Breast epithelium (tissue), 4 donors: ENCODE data around the gene SLC48A1. TPM values are rescaled to one million over a fixed set of nuclear protein-coding genes. Genes with fewer than 3 reads are reported as not detected.

ENCODE experiments used
- DNase-seq, 2 donors: peaks; one replicate each; pipeline ENCODE4 v3.0.0-alpha.2; 2019; ENCODE audit warnings: low spot score in 2 of 2
- H3K27ac ChIP-seq, 2 donors: fragments of 200-600 bp; sonication (generic) in 1 of 2; one replicate each; pipeline ENCODE4 v1.5.1; 2016 to 2019; ENCODE audit warnings: mild to moderate bottlenecking in 1 of 2
- H3K27me3 ChIP-seq, 2 donors: fragments of 200-600 bp; sonication (generic) in 1 of 2; one replicate each; pipeline versions ENCODE4 v1.5.1 to v1.6.0; 2017 to 2019; ENCODE audit warnings: control low read depth in 1 of 2, mild to moderate bottlenecking in 1 of 2
- H3K36me3 ChIP-seq: fragments of 200-600 bp; one replicate; pipeline ENCODE4 v1.5.1; 2019
- H3K4me1 ChIP-seq, 2 donors: fragments of 200-600 bp; sonication (generic); one replicate each; pipeline ENCODE4 v1.5.1; 2016 to 2019; ENCODE audit warnings: control low read depth in 1 of 2
- H3K4me3 ChIP-seq, 3 donors: fragments of 200-600 bp; sonication (generic); 1 replicate in 2 of 3; 2 replicates in 1 of 3; pipeline ENCODE4 v1.5.1; 2016 to 2019; ENCODE audit warnings: mild to moderate bottlenecking in 3 of 3, moderate library complexity in 2 of 3
- H3K9me3 ChIP-seq, 2 donors: fragments of 200-600 bp; sonication (generic) in 1 of 2; one replicate each; pipeline ENCODE4 v1.5.1; 2016 to 2019; ENCODE audit warnings: control low read depth in 1 of 2
- POLR2A ChIP-seq: fragments of 450-650 bp; IDR thresholded peaks from one replicate; pipeline ENCODE4 v1.6.1; 2016; ENCODE audit warnings: antibody characterized with exemption, mild to moderate bottlenecking, moderate library complexity
- POLR2AphosphoS5 ChIP-seq, 3 donors: sonication (generic); formaldehyde crosslinking; IDR thresholded peaks; one replicate each; pipeline ENCODE4 v1.6.1; 2017; ENCODE audit warnings: antibody characterized with exemption in 3 of 3
- intact Hi-C: fragments of 100-400 bp; cut with DNase I; formaldehyde crosslinking; loops from one replicate; pipeline ENCODE4 v1.15.1; 2023; ENCODE audit warnings: low total_unique reads
- total RNA-seq, 3 donors: library from RNA; depleted of rRNA; stranded (reverse); fragments of >200 nt; gene quantifications; one replicate each; pipeline ENCODE4 v1.1.0, GENCODE V29; 2016
- TF ChIP-seq, protein P1 (sequence below), 3 donors: fragments of 450-650 bp; IDR thresholded peaks; one replicate each; pipeline ENCODE4 v1.5.1; 2016 to 2017; ENCODE audit warnings: antibody characterized with exemption in 3 of 3, mild to moderate bottlenecking in 3 of 3, moderate library complexity in 3 of 3

The SLC48A1 gene
- total RNA-seq, 3 donors from 2014 or later = 27.5 to 51.5 (median 30.6) TPM

DNA sequence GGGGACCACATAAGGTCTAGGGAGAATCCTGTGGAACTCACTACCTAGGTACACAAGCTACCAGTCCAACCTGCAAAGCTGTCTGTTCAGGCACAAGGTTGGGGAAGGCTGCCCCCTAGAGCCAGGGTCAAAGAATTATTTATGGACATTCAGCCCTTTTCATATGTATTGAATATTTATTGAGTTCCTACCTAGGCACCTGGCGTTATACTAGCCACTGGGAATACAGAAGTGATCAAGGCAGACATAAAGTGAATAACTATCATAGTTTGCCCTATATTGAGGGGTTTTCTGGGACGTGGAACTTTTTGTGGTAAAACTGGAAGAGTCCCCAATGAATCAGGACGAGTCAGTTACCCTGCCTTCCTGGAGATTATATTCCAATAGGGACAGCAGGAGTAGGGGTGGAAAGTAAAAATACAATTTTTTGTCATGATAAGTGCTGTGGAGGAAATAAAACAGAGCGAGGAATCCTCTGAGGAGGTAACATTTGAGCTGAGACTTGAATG, 5.8 kb upstream of the SLC48A1 start:
- H3K27ac ChIP-seq = no peak overlapping the region
- H3K4me1 ChIP-seq = peaks cover 0 to 5% of the 10 kb centered on the region in 2 donors
- no peaks in the 10 kb centered on the region for H3K27me3 ChIP-seq
- no peak for DNase-seq
- H3K4me3 ChIP-seq = no peak overlapping the region
- TF ChIP-seq POLR2A = no peak
- no peak for TF ChIP-seq POLR2AphosphoS5 (IDR thresholded peaks at IDR 0.05)
- TF ChIP-seq, protein P1, sequence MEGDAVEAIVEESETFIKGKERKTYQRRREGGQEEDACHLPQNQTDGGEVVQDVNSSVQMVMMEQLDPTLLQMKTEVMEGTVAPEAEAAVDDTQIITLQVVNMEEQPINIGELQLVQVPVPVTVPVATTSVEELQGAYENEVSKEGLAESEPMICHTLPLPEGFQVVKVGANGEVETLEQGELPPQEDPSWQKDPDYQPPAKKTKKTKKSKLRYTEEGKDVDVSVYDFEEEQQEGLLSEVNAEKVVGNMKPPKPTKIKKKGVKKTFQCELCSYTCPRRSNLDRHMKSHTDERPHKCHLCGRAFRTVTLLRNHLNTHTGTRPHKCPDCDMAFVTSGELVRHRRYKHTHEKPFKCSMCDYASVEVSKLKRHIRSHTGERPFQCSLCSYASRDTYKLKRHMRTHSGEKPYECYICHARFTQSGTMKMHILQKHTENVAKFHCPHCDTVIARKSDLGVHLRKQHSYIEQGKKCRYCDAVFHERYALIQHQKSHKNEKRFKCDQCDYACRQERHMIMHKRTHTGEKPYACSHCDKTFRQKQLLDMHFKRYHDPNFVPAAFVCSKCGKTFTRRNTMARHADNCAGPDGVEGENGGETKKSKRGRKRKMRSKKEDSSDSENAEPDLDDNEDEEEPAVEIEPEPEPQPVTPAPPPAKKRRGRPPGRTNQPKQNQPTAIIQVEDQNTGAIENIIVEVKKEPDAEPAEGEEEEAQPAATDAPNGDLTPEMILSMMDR (IDR thresholded peaks at IDR 0.05) = peak; percentile 22 to 62 (median 55)
- intact Hi-C loops = no loop called here
- no peaks in the 10 kb centered on the region for H3K9me3 ChIP-seq
- H3K36me3 ChIP-seq = no peaks in the 10 kb centered on the region

DNA sequence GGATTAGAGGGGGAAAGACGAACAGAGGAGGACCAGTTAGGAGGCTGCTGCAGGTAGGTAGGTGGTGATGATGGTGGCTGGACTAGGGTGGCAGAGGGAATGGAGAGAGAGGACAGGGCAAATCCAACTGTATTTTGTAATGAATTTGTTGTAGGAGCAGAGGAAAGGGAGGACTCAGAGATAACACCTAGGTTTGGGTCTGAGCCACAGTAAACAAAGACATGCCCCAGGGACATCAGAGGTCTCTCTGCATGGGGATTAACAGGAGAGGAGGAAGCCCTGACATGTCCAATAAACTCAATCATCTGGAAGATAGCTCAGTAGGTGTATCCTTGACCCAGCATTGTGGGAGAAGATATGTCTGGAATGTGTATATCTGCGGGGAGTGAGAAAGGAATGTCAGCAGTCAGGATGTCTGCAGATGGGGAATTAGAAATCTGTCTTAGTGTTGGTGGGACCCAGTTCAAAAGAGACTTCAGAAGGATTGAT, 4.7 kb upstream of the SLC48A1 start:
- H3K4me3 ChIP-seq = no peak overlapping the region
- H3K27ac ChIP-seq = peak overlapping the region in 1 of 2 donors; percentile 42
- intact Hi-C loops = no loop called here
- no peaks in the 10 kb centered on the region for H3K9me3 ChIP-seq
- no peaks in the 10 kb centered on the region for H3K36me3 ChIP-seq
- H3K27me3 ChIP-seq = no peaks in the 10 kb centered on the region
- no peak for TF ChIP-seq POLR2A
- TF ChIP-seq, protein P1 (IDR thresholded peaks at IDR 0.05) = no peak
- no peak for TF ChIP-seq POLR2AphosphoS5 (IDR thresholded peaks at IDR 0.05)
- DNase-seq = no peak
- peaks cover 0 to 5% of the 10 kb centered on the region in 2 donors for H3K4me1 ChIP-seq

GRCh38 chr12:47769234-47770085, 3.6 kb upstream of the SLC48A1 start:
- H3K4me1 ChIP-seq = peaks cover 0 to 5% of the 10 kb centered on the region in 2 donors
- H3K27ac ChIP-seq = peak overlapping the region in 1 of 2 donors; percentile 27
- no peak for DNase-seq
- no peaks in the 10 kb centered on the region for H3K36me3 ChIP-seq
- TF ChIP-seq POLR2A = no peak
- TF ChIP-seq POLR2AphosphoS5 (IDR thresholded peaks at IDR 0.05) = no peak
- TF ChIP-seq, protein P1 (IDR thresholded peaks at IDR 0.05) = no peak
- intact Hi-C loops = loop anchor here (10.0 kb wide), 1 partner anchor 45 kb away; the partner anchor contains the start of gene ENDOU
- no peaks in the 10 kb centered on the region for H3K9me3 ChIP-seq
- H3K4me3 ChIP-seq = no peak overlapping the region
- H3K27me3 ChIP-seq = no peaks in the 10 kb centered on the region

DNA sequence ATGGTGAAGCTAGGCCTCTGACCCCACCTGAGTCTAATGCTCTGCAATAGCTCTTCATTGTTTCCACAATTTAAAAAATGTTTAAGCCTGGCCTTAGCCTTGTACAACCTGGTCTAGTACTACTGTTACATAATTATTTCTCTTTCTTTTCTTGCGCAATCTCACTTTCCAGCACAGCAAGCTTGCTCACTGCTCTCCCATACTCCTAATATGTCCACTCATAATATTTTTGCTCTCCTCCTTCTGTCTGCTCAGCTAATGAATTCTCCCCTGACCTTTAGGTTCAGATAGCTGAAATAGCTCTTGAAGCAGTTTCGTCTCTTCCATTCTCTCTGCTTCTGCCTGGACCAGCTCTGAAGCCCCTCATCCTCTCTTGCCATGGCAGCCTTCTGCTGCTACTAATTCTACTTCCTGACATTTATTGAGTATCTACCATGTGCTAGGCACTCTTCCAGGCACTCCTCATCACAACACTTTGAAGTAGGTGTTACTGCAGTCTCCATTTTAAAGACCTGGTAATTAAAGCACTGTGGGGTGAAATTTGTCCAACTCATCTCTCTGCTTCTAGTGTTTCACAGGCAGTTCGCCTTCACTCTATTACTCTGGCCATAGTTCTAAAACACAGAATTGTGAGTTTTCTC, 2.8 kb upstream of the SLC48A1 start:
- no peak overlapping the region for H3K4me3 ChIP-seq
- peaks cover 0 to 5% of the 10 kb centered on the region in 2 donors for H3K4me1 ChIP-seq
- H3K27ac ChIP-seq = peak overlapping the region in 1 of 2 donors; percentile 27
- TF ChIP-seq, protein P1 (IDR thresholded peaks at IDR 0.05) = no peak
- no peak for TF ChIP-seq POLR2AphosphoS5 (IDR thresholded peaks at IDR 0.05)
- TF ChIP-seq POLR2A = no peak
- no peak for DNase-seq
- H3K36me3 ChIP-seq = no peaks in the 10 kb centered on the region
- intact Hi-C loops = loop anchor here (10.0 kb wide), 1 partner anchor 45 kb away; the partner anchor contains the start of gene ENDOU
- no peaks in the 10 kb centered on the region for H3K27me3 ChIP-seq
- H3K9me3 ChIP-seq = no peaks in the 10 kb centered on the region
